Karpas-422 (cell line): ENCODE results near the gene HNF4A. TPM values are rescaled to one million over a fixed set of nuclear protein-coding genes. Genes with fewer than 3 reads are reported as not detected.

ENCODE experiments used
- DNase-seq: peaks from one replicate; pipeline ENCODE4 v3.0.0-alpha.2; 2015
- H2AFZ ChIP-seq: fragments of 200-600 bp; sonication (generic); 2 replicates; pipeline ENCODE4 v1.6.1; 2014; ENCODE audit warnings: antibody characterized with exemption, low read length, mixed read lengths
- H3K27ac ChIP-seq: fragments of 200-600 bp; sonication (generic); 2 replicates; pipeline ENCODE4 v1.5.1; 2014; ENCODE audit warnings: mild to moderate bottlenecking, low read length, moderate library complexity
- H3K27me3 ChIP-seq: fragments of 200-600 bp; sonication (generic); 2 replicates; pipeline ENCODE4 v1.6.1; 2014; ENCODE audit warnings: low read length, mixed read lengths
- H3K36me3 ChIP-seq: fragments of 200-600 bp; sonication (generic); 2 replicates; pipeline ENCODE4 v1.6.1; 2014; ENCODE audit warnings: low read length, mixed read lengths; ENCODE audit not compliant: insufficient read depth
- H3K4me1 ChIP-seq: fragments of 200-600 bp; sonication (generic); 2 replicates; pipeline ENCODE4 v1.6.1; 2014; ENCODE audit warnings: mild to moderate bottlenecking, low read length, mixed read lengths
- H3K4me2 ChIP-seq: fragments of 200-600 bp; sonication (generic); 2 replicates; pipeline ENCODE4 v1.6.1; 2014; ENCODE audit warnings: low read length, low read depth, mild to moderate bottlenecking; ENCODE audit not compliant: poor library complexity, severe bottlenecking
- H3K4me3 ChIP-seq: fragments of 200-600 bp; sonication (generic); 2 replicates; pipeline ENCODE4 v1.5.1; 2014; ENCODE audit warnings: mild to moderate bottlenecking, antibody characterized with exemption, low read length, mixed read lengths
- H3K79me2 ChIP-seq: fragments of 200-600 bp; sonication (generic); 2 replicates; pipeline ENCODE4 v1.6.1; 2014; ENCODE audit warnings: mild to moderate bottlenecking, low read length, mixed read lengths
- H3K9ac ChIP-seq: fragments of 200-600 bp; sonication (generic); 2 replicates; pipeline ENCODE4 v1.6.0; 2014; ENCODE audit warnings: low read length
- H3K9me2 ChIP-seq: fragments of 200-600 bp; sonication (generic), shearing (Covaris generic); replicated peaks from 2 replicates; pipeline ENCODE4 v1.6.0; 2014; ENCODE audit warnings: mild to moderate bottlenecking, low read length, moderate library complexity; ENCODE audit not compliant: insufficient read depth
- H3K9me3 ChIP-seq: fragments of 300-700, 200-600 bp; sonication (generic); 2 replicates; pipeline ENCODE4 v1.6.1; 2014; ENCODE audit warnings: low read length, mixed read lengths
- H4K20me1 ChIP-seq: fragments of 200-600 bp; sonication (generic); 2 replicates; pipeline ENCODE4 v1.6.1; 2014; ENCODE audit warnings: mild to moderate bottlenecking, antibody characterized with exemption, low read length, low read depth; ENCODE audit not compliant: insufficient read depth
- total RNA-seq: library from RNA; depleted of rRNA; stranded (reverse); fragments of >200 nt; shearing (Covaris generic); gene quantifications from 2 replicates; pipeline ENCODE4 v1.2.3, GENCODE V29; 2014; ENCODE audit warnings: low replicate concordance

Gene HNF4A
- total RNA-seq, 1 experiment from 2014 or later, result not detected

DNA sequence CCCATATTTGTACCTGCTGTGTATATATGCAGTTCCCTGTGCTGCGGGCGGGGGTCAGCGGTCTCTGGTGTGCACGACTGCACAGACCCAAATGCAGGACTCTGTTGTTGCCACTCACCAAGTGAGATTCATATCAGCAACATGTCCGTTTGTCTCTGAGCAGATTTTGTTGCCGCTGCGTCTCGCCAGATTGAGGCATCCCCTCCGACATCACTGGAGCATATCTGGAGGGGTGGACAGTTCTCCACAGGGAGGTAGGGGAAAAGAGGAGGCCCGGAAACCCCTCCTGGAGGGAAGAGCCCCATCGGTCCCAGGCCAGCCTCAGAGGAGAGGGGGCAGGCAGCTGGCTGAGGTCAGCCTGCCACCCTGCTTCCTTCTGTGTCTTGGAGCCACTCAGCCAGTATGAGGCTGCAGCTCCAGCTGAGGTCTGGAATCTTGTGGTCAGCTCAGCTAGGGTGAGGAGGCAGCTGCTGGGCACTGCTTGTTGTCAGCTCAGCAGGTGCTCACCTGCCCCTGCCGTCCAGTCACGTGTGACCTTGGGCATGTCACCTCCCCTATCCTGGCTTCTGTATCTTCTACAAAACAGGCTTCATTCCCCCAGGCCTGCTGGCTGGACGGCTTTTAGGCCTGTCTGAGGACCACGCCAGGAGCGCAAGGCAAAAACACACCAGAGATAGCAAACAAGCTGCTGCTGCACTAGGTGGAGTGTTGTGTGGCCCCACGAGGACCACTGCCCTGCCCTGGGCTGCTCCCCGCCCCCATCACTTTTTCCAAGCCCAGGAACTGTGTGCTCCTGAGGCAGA lies 47.1 kb downstream of the HNF4A start:
- Histone ChIP-seq H3K9me2 (no peaks in the 10 kb centered on the region), H2AFZ (no peak overlapping the region), H3K9me3 (no peaks in the 10 kb centered on the region), H4K20me1 (no peaks in the 10 kb centered on the region), H3K4me2 (no peak overlapping the region), H3K4me3 (no peak overlapping the region), H3K27me3 (no peaks in the 10 kb centered on the region), H3K79me2 (no peaks in the 10 kb centered on the region), H3K9ac (no peak overlapping the region), H3K36me3 (no peaks in the 10 kb centered on the region), H3K27ac (no peak overlapping the region), H3K4me1 (no peaks in the 10 kb centered on the region)
- DNase-seq, result no peak

DNA sequence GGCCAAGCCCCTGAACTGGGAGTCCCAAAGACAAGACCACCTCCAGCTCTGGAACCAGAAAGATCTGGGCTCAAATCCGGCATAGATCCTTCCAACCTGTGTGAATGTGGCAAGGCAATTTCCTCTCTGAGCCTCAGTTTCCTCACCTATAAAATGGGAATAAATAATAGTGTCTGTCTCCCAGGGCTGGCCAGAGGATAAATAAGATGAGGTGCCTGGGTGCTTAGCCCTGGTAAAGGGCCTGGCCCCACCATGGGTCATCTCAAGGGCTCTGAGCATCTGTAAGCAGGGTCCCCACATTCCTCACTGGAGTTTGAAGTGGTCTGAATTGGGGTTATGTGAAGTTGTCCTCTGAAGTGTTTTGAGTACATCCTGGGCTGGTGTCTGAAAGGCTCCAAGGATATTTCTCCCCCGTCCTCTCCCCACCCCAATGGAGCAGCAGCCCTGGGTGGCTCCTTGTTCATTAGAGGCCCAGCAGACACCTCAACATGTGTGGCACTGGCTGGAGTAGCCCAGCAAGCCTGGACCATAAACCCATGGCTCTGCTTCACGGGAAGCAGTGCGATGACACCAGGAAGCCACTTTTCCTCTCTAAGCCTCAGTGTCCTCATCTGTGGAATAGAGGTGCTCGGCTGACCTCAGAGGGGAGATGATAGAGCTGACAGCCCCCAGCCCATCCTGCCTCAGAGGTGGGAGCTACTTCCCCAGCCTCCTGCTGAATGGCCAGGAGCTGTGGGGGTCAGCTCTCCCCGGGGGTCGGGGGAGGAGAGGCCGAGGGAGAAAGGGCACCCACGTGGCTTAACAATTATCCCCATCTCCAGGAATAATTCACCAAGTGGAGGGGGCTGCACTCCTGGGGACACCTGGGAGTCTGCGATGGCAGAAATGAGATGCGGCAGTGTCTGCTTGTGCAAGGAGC lies 48.0 kb downstream of the HNF4A start:
- no peaks in the 10 kb centered on the region for H3K27me3 ChIP-seq
- no peak overlapping the region for H2AFZ ChIP-seq
- no peak overlapping the region for H3K9ac ChIP-seq
- no peaks in the 10 kb centered on the region for H3K9me3 ChIP-seq
- H4K20me1 ChIP-seq, result no peaks in the 10 kb centered on the region
- H3K4me3 ChIP-seq, result no peak overlapping the region
- no peak overlapping the region for H3K27ac ChIP-seq
- H3K9me2 ChIP-seq, result no peaks in the 10 kb centered on the region
- H3K36me3 ChIP-seq, result no peaks in the 10 kb centered on the region
- H3K79me2 ChIP-seq, result no peaks in the 10 kb centered on the region
- H3K4me2 ChIP-seq, result no peak overlapping the region
- H3K4me1 ChIP-seq, result no peaks in the 10 kb centered on the region
- no peak for DNase-seq

DNA sequence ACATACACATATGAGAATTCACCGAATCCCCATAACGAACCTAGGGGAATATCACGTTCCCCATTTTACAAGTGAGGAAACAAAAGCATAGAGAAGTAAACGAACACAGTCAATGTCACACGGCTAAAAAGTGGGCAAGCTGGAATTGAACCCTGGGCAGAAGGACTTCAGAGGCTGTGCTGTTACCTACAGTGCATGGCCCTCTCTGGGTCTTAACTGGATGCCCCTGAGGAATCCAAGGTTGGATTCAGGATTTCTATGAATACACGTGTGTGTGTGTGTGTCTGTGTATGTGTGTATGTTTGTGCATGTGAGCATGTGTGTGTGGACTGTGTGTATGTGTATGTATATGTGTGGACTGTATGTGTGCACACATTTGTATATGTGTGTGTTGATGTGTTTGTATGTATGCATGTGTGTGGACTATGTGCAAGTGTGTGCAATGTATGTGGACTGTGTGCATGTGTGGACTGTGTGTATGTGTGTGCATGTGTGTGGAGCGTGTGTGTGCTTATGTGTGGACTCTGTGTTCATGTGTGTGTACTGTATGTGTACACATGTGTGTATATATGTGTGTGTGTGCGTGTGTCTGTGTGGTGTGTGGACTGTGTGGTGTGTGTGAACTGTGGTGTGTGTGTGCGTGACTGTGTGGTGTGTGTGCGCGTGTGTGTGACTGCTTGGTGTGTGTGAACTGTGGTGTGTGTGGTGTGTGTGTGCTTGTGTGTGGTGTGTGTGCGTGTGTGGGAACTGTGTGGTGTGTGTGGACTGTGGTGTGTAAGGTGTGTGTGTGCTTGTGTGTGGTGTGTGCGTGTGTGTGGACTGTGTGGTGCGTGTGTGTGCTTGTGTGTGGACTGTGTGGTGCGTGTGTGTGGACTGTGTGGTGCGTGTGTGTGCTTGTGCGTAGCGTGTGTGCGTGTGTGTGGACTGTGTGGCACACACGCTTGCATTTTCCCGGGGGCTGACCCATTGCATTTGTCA lies 49.0 kb downstream of the HNF4A start:
- no peaks in the 10 kb centered on the region for H4K20me1 ChIP-seq
- H3K9me2 ChIP-seq, result no peaks in the 10 kb centered on the region
- H3K9me3 ChIP-seq, result no peaks in the 10 kb centered on the region
- no peak overlapping the region for H2AFZ ChIP-seq
- H3K4me1 ChIP-seq, result no peaks in the 10 kb centered on the region
- H3K4me3 ChIP-seq, result no peak overlapping the region
- no peak overlapping the region for H3K27ac ChIP-seq
- H3K27me3 ChIP-seq, result no peaks in the 10 kb centered on the region
- no peaks in the 10 kb centered on the region for H3K36me3 ChIP-seq
- H3K79me2 ChIP-seq, result no peaks in the 10 kb centered on the region
- no peak for DNase-seq
- no peak overlapping the region for H3K4me2 ChIP-seq
- no peak overlapping the region for H3K9ac ChIP-seq

DNA sequence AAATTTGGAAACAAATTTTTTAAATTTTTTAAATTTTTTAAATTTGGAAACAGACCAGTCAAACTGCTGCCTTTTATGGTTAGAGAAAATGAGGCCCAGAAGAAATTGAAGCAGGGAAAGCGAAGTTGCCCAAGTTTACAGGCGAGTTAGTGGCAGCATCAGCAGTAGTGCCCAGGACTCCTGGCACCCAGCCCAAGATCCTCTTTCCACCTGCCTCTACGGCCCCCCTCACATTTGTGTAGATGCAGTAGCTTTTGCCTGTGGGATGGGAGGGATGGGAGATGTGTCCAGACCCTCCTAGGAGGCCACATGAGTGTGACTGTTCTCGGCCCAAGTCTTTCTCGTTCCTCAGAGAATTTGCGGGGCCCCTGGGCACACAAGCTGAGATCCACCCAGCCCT lies 49.8 kb downstream of the HNF4A start:
- Histone ChIP-seq H3K4me3 (no peak overlapping the region), H3K9me3 (no peaks in the 10 kb centered on the region), H3K4me1 (no peaks in the 10 kb centered on the region), H3K27ac (no peak overlapping the region), H2AFZ (no peak overlapping the region), H3K9me2 (no peaks in the 10 kb centered on the region), H3K9ac (no peak overlapping the region), H3K36me3 (no peaks in the 10 kb centered on the region), H4K20me1 (no peaks in the 10 kb centered on the region), H3K4me2 (no peak overlapping the region), H3K27me3 (no peaks in the 10 kb centered on the region), H3K79me2 (no peaks in the 10 kb centered on the region)
- DNase-seq, result no peak

DNA sequence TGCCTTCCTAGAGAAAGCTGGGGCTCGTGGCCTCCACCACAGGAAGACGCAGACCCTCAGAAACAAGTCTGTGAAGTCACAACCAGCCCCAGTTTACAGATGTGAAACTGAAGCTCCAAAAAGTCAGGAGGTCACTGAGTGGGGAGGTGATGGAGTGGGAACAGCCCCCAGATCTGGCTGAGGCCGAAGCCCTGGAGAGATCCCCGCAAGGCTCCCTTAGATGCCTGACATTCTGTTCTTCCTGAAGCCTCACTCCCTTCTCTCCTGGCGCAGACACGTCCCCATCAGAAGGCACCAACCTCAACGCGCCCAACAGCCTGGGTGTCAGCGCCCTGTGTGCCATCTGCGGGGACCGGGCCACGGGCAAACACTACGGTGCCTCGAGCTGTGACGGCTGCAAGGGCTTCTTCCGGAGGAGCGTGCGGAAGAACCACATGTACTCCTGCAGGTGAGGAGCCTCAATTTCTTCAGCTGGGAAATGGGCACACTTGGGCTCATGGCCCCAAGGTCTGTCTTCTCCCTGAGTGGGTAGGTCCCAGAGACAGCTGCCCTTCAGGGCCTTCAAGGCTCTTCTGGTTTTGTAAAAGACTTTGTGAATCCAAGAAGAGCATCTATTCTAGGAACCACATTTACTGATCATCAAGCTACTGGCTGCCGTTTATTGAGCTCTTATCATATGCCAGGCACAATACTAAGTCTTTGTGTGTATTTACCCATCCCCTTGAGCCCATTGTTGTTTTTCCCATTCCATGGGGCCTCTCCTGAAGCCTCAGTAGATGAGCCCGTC lies 50.5 kb downstream of the HNF4A start:
- H3K36me3 ChIP-seq, result no peaks in the 10 kb centered on the region
- no peak overlapping the region for H3K9ac ChIP-seq
- H3K9me3 ChIP-seq, result no peaks in the 10 kb centered on the region
- H3K27ac ChIP-seq, result no peak overlapping the region
- no peaks in the 10 kb centered on the region for H3K4me1 ChIP-seq
- no peak for DNase-seq
- no peak overlapping the region for H3K4me3 ChIP-seq
- H4K20me1 ChIP-seq, result no peaks in the 10 kb centered on the region
- no peak overlapping the region for H2AFZ ChIP-seq
- no peak overlapping the region for H3K4me2 ChIP-seq
- no peaks in the 10 kb centered on the region for H3K9me2 ChIP-seq
- H3K27me3 ChIP-seq, result no peaks in the 10 kb centered on the region
- H3K79me2 ChIP-seq, result no peaks in the 10 kb centered on the region

DNA sequence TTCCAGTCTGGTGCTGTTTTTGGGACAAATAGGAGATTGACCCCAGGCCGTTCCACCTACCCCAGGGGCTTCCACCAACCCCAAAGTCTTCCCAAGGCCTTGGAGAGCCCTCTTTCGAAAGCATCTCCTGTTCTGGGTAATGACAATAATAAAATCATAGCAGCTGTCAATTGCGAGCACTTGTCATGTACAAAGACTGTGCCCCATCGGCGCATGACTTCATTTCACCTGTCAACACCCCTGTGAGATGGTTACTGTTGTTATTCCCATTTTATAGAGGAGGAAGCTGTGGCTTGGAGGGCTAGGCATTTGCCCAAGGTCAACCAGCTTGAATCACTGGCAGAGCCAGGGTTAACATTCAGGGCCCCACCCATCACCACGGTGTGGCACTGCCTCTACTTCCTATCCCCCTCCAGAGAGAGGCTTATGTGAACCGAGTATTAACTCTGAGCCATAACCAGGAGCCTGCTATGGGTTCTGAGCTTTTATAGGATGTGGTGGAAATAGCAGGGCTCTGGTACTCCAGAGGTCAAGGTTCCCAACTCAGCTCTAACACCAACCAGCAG lies 51.2 kb downstream of the HNF4A start:
- no peaks in the 10 kb centered on the region for H3K9me3 ChIP-seq
- H3K4me3 ChIP-seq, result no peak overlapping the region
- no peaks in the 10 kb centered on the region for H3K4me1 ChIP-seq
- H2AFZ ChIP-seq, result no peak overlapping the region
- no peak for DNase-seq
- H3K27me3 ChIP-seq, result no peaks in the 10 kb centered on the region
- H4K20me1 ChIP-seq, result no peaks in the 10 kb centered on the region
- no peak overlapping the region for H3K27ac ChIP-seq
- H3K36me3 ChIP-seq, result no peaks in the 10 kb centered on the region
- H3K79me2 ChIP-seq, result no peaks in the 10 kb centered on the region
- no peaks in the 10 kb centered on the region for H3K9me2 ChIP-seq
- no peak overlapping the region for H3K9ac ChIP-seq
- H3K4me2 ChIP-seq, result no peak overlapping the region

DNA sequence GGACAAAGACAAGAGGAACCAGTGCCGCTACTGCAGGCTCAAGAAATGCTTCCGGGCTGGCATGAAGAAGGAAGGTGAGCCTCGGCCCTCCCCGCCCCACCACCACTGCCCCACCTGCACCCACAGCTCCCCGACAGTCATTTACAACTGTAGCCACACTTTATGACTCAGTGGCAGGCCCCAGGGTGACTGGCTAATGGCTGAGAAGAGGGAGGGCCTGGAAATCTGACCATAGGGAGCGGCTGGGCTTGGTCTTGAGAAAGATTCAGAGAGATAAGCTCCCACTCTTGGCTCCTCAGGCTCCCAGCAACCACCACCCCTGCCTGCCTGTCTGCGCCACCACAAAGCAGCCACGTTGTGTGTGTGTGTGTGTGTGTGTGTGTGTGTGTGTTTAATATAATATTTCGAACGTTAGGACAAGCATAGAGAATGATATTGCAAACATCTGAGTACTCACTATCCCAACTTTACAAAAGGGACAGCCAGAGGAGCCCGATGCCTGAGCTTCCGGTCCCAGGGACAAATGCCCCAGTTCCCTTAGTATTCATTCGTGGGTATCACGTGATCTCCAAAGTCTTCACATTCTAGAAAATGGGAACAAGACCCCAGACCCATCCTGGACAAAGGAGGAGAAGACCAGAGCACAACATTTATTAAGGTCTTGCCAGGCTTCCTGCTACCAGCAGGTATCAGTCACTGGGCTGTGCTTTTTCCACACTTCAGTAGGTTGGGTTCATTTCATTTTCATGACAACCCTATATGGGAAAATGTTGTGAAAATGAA lies 52.1 kb downstream of the HNF4A start:
- Histone ChIP-seq H3K4me1 (no peaks in the 10 kb centered on the region), H3K27ac (no peak overlapping the region), H3K9ac (no peak overlapping the region)

More for the DNA sequence above, 52.1 kb downstream of the HNF4A start:
- no peaks in the 10 kb centered on the region for H3K9me2 ChIP-seq
- no peaks in the 10 kb centered on the region for H3K79me2 ChIP-seq
- no peaks in the 10 kb centered on the region for H3K9me3 ChIP-seq
- H3K4me3 ChIP-seq, result no peak overlapping the region
- DNase-seq, result no peak
- H4K20me1 ChIP-seq, result no peaks in the 10 kb centered on the region
- no peaks in the 10 kb centered on the region for H3K36me3 ChIP-seq
- no peak overlapping the region for H2AFZ ChIP-seq
- no peak overlapping the region for H3K4me2 ChIP-seq
- H3K27me3 ChIP-seq, result no peaks in the 10 kb centered on the region
